ENCODE data around the gene NDUFV2.
"Not testable (repeated sequence)": the region's sequence is repeated elsewhere in the genome, so short reads cannot be mapped to it uniquely, and the experiment has no call there.

The NDUFV2 gene

GRCh38 chr18:9086015-9086414 lies 16.5 kb upstream of the NDUFV2 start:
- Mint-ChIP-seq H3K36me3 (ENCODE audit: low read depth) (no peaks in the 10 kb centered on the region), H3K4me3 (no peak overlapping the region), H3K27ac (no peak overlapping the region), H3K27me3 (ENCODE audit: low read depth) (peaks cover 4% of the 10 kb centered on the region), H3K9me3 (no peaks in the 10 kb centered on the region), H3K4me1 (no peaks in the 10 kb centered on the region)
- no peak for TF ChIP-seq CTCF (IDR thresholded peaks at IDR 0.05; ENCODE audit: unreplicated experiment in 3 of 3)

- Mint-ChIP-seq H3K36me3 (ENCODE audit: low read depth) (no peaks in the 10 kb centered on the region), H3K4me3 (no peak overlapping the region)
- TF ChIP-seq CTCF (IDR thresholded peaks at IDR 0.05; ENCODE audit: unreplicated experiment in 3 of 3), result no peak
Observed at GRCh38 chr18:9086624-9087023, 15.9 kb upstream of the NDUFV2 start.

GRCh38 chr18:9087144-9087543 lies 15.4 kb upstream of the NDUFV2 start:
- Mint-ChIP-seq H3K4me1 (no peaks in the 10 kb centered on the region), H3K9me3 (no peaks in the 10 kb centered on the region), H3K27ac (no peak overlapping the region)

More at GRCh38 chr18:9086624-9087023, 15.9 kb upstream of the NDUFV2 start:
- H3K4me1 Mint-ChIP-seq, result no peaks in the 10 kb centered on the region
- peaks cover 4% of the 10 kb centered on the region for H3K27me3 Mint-ChIP-seq (ENCODE audit: low read depth)
- H3K9me3 Mint-ChIP-seq, result no peaks in the 10 kb centered on the region
- no peak overlapping the region for H3K27ac Mint-ChIP-seq

GRCh38 chr18:9088252-9088651 lies 14.2 kb upstream of the NDUFV2 start:
- Mint-ChIP-seq H3K27ac (no peak overlapping the region), H3K9me3 (no peaks in the 10 kb centered on the region), H3K4me1 (no peaks in the 10 kb centered on the region), H3K27me3 (ENCODE audit: low read depth) (peaks cover 4% of the 10 kb centered on the region), H3K36me3 (ENCODE audit: low read depth) (no peaks in the 10 kb centered on the region), H3K4me3 (no peak overlapping the region)
- no peak for TF ChIP-seq CTCF (IDR thresholded peaks at IDR 0.05; ENCODE audit: unreplicated experiment in 3 of 3)

More at GRCh38 chr18:9087144-9087543, 15.4 kb upstream of the NDUFV2 start:
- no peak for TF ChIP-seq CTCF (IDR thresholded peaks at IDR 0.05; ENCODE audit: unreplicated experiment in 3 of 3)
- Mint-ChIP-seq H3K36me3 (ENCODE audit: low read depth) (no peaks in the 10 kb centered on the region), H3K27me3 (ENCODE audit: low read depth) (peaks cover 4% of the 10 kb centered on the region), H3K4me3 (no peak overlapping the region)

GRCh38 chr18:9088727-9089126 lies 13.8 kb upstream of the NDUFV2 start:
- not testable (repeated sequence) for H3K4me1 Mint-ChIP-seq; H3K9me3 Mint-ChIP-seq; H3K27ac Mint-ChIP-seq; H3K27me3 Mint-ChIP-seq (ENCODE audit: low read depth); H3K36me3 Mint-ChIP-seq (ENCODE audit: low read depth); H3K4me3 Mint-ChIP-seq

- peaks cover 6% of the 10 kb centered on the region for H3K4me1 Mint-ChIP-seq
- no peak overlapping the region for H3K4me3 Mint-ChIP-seq
- no peaks in the 10 kb centered on the region for H3K36me3 Mint-ChIP-seq (ENCODE audit: low read depth)
- no peak for TF ChIP-seq CTCF (IDR thresholded peaks at IDR 0.05; ENCODE audit: unreplicated experiment in 3 of 3)
- peaks cover 4% of the 10 kb centered on the region for H3K27me3 Mint-ChIP-seq (ENCODE audit: low read depth)
- no peak overlapping the region for H3K27ac Mint-ChIP-seq
- no peaks in the 10 kb centered on the region for H3K9me3 Mint-ChIP-seq
Observed at GRCh38 chr18:9090578-9090977, 11.9 kb upstream of the NDUFV2 start.

Data from nephron (organoid).